Peyer's patch (tissue), 4 donors: ENCODE results near the gene MT1M. TPM values are rescaled to one million over a fixed set of nuclear protein-coding genes. Genes with fewer than 3 reads are reported as not detected.
A peak's percentile ranks its signal among the peaks of the same experiment; 100 is the strongest.

ENCODE experiments used
- DNase-seq, 3 donors: peaks; one replicate each; pipeline ENCODE4 v3.0.0-alpha.2; 2017 to 2019
- H3K27ac ChIP-seq, 4 donors: fragments of 200-600 bp; sonication (generic); one replicate each; pipeline ENCODE4 v1.5.1; 2016 to 2019
- H3K27me3 ChIP-seq, 2 donors: fragments of 200-600 bp; sonication (generic); one replicate each; pipeline ENCODE4 v1.5.1; 2019
- H3K36me3 ChIP-seq, 3 donors: fragments of 200-600 bp; sonication (generic); one replicate each; pipeline ENCODE4 v1.5.1; 2016 to 2019
- H3K4me1 ChIP-seq, 4 donors: fragments of 200-600 bp; sonication (generic); one replicate each; pipeline ENCODE4 v1.5.1; 2016 to 2019
- H3K4me3 ChIP-seq, 4 donors: fragments of 200-600 bp; sonication (generic); 1 replicate in 3 of 4; 2 replicates in 1 of 4; pipeline ENCODE4 v1.5.1; 2016 to 2019; ENCODE audit warnings: mild to moderate bottlenecking in 1 of 4
- H3K9me3 ChIP-seq, 4 donors: fragments of 200-600 bp; sonication (generic); one replicate each; pipeline ENCODE4 v1.5.1; 2016 to 2019; ENCODE audit warnings: mild to moderate bottlenecking in 1 of 4
- POLR2A ChIP-seq, 2 donors: fragments of 450-650 bp; IDR thresholded peaks; one replicate each; pipeline ENCODE4 v1.5.1; 2017; ENCODE audit warnings: antibody characterized with exemption in 2 of 2, mild to moderate bottlenecking in 2 of 2, moderate library complexity in 2 of 2
- total RNA-seq, 4 donors: library from RNA; depleted of rRNA; stranded (reverse); fragments of >200 nt; gene quantifications; one replicate each; pipeline ENCODE4 v1.1.0, GENCODE V29; 2016
- TF ChIP-seq, protein P1 (sequence below), 6 experiments: fragments of 450-650 bp in 4 of 6; fragments of 200-600 bp in 2 of 6; sonication (generic) in 1 of 6; IDR thresholded peaks; one replicate each; pipeline ENCODE4 v1.5.1; 2017 to 2019; ENCODE audit warnings: antibody characterized with exemption in 6 of 6, mild to moderate bottlenecking in 3 of 6, moderate library complexity in 1 of 6

Gene MT1M
- total RNA-seq, 4 donors from 2014 or later = 3.5 to 252 (median 11.3) TPM

- Histone ChIP-seq H3K4me1 (peaks cover 0 to 2% (median 0%) of the 10 kb centered on the region in 4 donors), H3K4me3 (no peak overlapping the region), H3K27ac (no peak overlapping the region), H3K27me3 (no peaks in the 10 kb centered on the region), H3K36me3 (no peaks in the 10 kb centered on the region), H3K9me3 (no peaks in the 10 kb centered on the region)
- TF ChIP-seq, protein P1, sequence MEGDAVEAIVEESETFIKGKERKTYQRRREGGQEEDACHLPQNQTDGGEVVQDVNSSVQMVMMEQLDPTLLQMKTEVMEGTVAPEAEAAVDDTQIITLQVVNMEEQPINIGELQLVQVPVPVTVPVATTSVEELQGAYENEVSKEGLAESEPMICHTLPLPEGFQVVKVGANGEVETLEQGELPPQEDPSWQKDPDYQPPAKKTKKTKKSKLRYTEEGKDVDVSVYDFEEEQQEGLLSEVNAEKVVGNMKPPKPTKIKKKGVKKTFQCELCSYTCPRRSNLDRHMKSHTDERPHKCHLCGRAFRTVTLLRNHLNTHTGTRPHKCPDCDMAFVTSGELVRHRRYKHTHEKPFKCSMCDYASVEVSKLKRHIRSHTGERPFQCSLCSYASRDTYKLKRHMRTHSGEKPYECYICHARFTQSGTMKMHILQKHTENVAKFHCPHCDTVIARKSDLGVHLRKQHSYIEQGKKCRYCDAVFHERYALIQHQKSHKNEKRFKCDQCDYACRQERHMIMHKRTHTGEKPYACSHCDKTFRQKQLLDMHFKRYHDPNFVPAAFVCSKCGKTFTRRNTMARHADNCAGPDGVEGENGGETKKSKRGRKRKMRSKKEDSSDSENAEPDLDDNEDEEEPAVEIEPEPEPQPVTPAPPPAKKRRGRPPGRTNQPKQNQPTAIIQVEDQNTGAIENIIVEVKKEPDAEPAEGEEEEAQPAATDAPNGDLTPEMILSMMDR (IDR thresholded peaks at IDR 0.05) = no peak
- no peak for TF ChIP-seq POLR2A (IDR thresholded peaks at IDR 0.05)
- DNase-seq = no peak
Observed at GRCh38 chr16:56649271-56649670, 16.8 kb downstream of the MT1M start.

DNA sequence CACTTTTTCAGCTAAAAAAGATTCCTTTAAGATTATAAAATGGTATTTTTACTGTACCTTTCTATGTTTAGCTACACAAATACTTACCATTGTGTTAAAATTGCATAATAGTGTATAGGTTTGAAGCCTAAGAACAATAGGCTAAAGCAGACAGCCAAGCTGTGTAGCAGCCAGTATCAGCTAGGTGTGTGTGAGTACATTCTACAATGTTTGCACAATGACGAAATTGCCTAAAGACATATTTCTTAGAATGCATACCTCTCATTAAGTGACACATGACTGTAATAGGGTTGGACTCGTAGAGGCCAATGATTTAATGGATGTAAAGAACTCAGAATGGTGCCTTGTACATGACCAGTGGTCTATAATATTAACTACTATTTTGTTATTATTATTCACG is 17.4 kb downstream of the MT1M start:
- no peaks in the 10 kb centered on the region for H3K9me3 ChIP-seq
- DNase-seq = no peak
- H3K27me3 ChIP-seq = no peaks in the 10 kb centered on the region
- no peaks in the 10 kb centered on the region for H3K36me3 ChIP-seq
- H3K4me3 ChIP-seq = no peak overlapping the region
- TF ChIP-seq, protein P1 (IDR thresholded peaks at IDR 0.05) = no peak
- no peak for TF ChIP-seq POLR2A (IDR thresholded peaks at IDR 0.05)
- H3K27ac ChIP-seq = no peak overlapping the region
- no peaks in the 10 kb centered on the region for H3K4me1 ChIP-seq

DNA sequence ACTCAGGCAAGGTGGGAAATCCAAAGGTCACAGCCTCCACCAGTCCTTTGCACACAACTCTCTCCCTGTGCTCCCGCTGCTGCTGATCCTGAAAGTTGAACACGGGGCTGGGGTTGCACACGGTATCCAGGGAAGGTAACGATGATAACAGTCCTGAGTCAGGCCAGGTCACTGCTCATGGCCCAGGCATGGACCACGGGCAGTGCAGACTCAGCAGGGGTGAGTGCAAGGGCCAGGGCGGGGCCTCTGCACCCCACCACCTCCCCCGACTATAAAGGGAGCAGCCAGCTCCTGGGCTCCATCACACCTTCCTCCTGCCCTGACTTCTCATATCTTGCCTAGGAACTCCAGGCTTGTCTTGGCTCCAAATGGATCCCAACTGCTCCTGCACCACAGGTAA is 19.1 kb downstream of the MT1M start, which contains the start of gene MT1B:
MT1B (plus strand) TSS at position 301 of the 400 bp plus-strand sequence; CDS start at position 369, 68 bp downstream.
- H3K36me3 ChIP-seq = no peaks in the 10 kb centered on the region
- H3K4me1 ChIP-seq = no peaks in the 10 kb centered on the region
- DNase-seq = no peak
- no peaks in the 10 kb centered on the region for H3K27me3 ChIP-seq
- H3K4me3 ChIP-seq = no peak within 1 kb of the TSS
- no peaks in the 10 kb centered on the region for H3K9me3 ChIP-seq
- H3K27ac ChIP-seq = no peak within 1 kb of the TSS
- TF ChIP-seq, protein P1 (IDR thresholded peaks at IDR 0.05) = no peak
- TF ChIP-seq POLR2A (IDR thresholded peaks at IDR 0.05) = no peak

GRCh38 chr16:56652600-56652999 is 20.1 kb downstream of the MT1M start:
- Histone ChIP-seq H3K9me3 (no peaks in the 10 kb centered on the region), H3K4me3 (no peak overlapping the region), H3K27ac (no peak overlapping the region), H3K36me3 (no peaks in the 10 kb centered on the region), H3K4me1 (no peaks in the 10 kb centered on the region), H3K27me3 (no peaks in the 10 kb centered on the region)
- TF ChIP-seq, protein P1 (IDR thresholded peaks at IDR 0.05) = no peak
- TF ChIP-seq POLR2A (IDR thresholded peaks at IDR 0.05) = no peak
- DNase-seq = no peak

- peak in 1 of 3 donors; percentile 59 for DNase-seq
- Histone ChIP-seq H3K4me1 (peaks cover 0 to 3% (median under 1%) of the 10 kb centered on the region in 4 donors), H3K9me3 (no peaks in the 10 kb centered on the region), H3K27me3 (no peaks in the 10 kb centered on the region), H3K27ac (no peak overlapping the region), H3K4me3 (no peak overlapping the region), H3K36me3 (no peaks in the 10 kb centered on the region)
- TF ChIP-seq POLR2A (IDR thresholded peaks at IDR 0.05) = no peak
- TF ChIP-seq, protein P1 (IDR thresholded peaks at IDR 0.05) = no peak
Observed at GRCh38 chr16:56653218-56653617, 20.8 kb downstream of the MT1M start.
